Dendritic cell treated with granulocyte-macrophage colony-stimulating factor and Interleukin-4, amounts not matched to agents 40 ng/mL and 50 ng/mL, for 4 days (primary cell): ENCODE measurements around the gene OGFOD3.
"Not testable (repeated sequence)": the region's sequence is repeated elsewhere in the genome, so short reads cannot be mapped to it uniquely, and the experiment has no call there.

Source experiments
- H3K27ac Mint-ChIP-seq: one replicate; pipeline ENCODE4 v1.8.0; 2022; ENCODE audit warnings: mild to moderate bottlenecking, mixed read lengths
- H3K27me3 Mint-ChIP-seq: one replicate; pipeline ENCODE4 v1.8.0; 2022; ENCODE audit warnings: mild to moderate bottlenecking, mixed read lengths
- H3K36me3 Mint-ChIP-seq: one replicate; pipeline ENCODE4 v1.8.0; 2022; ENCODE audit warnings: low read depth, mixed read lengths
- H3K4me1 Mint-ChIP-seq: one replicate; pipeline ENCODE4 v1.8.0; 2022; ENCODE audit warnings: low read depth, mixed read lengths
- H3K4me3 Mint-ChIP-seq: one replicate; pipeline ENCODE4 v1.8.0; 2022; ENCODE audit warnings: mild to moderate bottlenecking, moderate library complexity, mixed read lengths
- H3K9me3 Mint-ChIP-seq: one replicate; pipeline ENCODE4 v1.8.0; 2022; ENCODE audit warnings: mixed read lengths
- intact Hi-C: fragments of 100-400 bp; cut with micrococcal nuclease; formaldehyde crosslinking; loops from one replicate; pipeline ENCODE4 v1.15.0; 2022

The OGFOD3 gene

DNA sequence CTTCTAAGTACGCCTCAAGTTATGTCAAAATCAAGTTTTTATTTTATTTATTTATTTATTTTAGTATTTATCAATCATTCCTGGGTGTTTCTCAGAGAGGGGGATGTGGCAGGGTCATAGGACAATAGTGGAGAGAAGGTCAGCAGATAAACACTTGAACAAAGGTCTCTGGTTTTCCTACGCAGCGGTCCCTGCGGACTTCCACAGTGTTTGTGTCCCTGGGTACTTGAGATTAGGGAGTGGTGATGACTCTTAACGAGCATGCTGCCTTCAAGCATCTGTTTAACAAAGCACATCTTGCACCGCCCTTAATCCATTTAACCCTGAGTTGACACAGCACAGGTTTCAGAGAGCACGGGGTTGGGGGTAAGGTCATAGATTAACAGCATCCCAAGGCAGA is 34.8 kb upstream of the OGFOD3 start:
- H3K4me3 Mint-ChIP-seq, H3K9me3 Mint-ChIP-seq, H3K27me3 Mint-ChIP-seq: not testable (repeated sequence)
- Mint-ChIP-seq H3K36me3 (peaks cover 21% of the 10 kb centered on the region), H3K4me1 (peaks cover 34% of the 10 kb centered on the region), H3K27ac (peak overlapping the region; percentile 11)
- intact Hi-C loops: loop anchor here (5.0 kb wide), 1 partner anchor 36 kb away; the partner anchor contains the start of genes HEXD and OGFOD3

GRCh38 chr17:82452162-82452561 is 33.8 kb upstream of the OGFOD3 start:
- Mint-ChIP-seq H3K27me3 (no peaks in the 10 kb centered on the region), H3K36me3 (peaks cover 30% of the 10 kb centered on the region), H3K4me3 (no peak overlapping the region), H3K9me3 (no peaks in the 10 kb centered on the region), H3K27ac (peak overlapping the region; percentile 94), H3K4me1 (peaks cover 36% of the 10 kb centered on the region)
- intact Hi-C loops: loop anchor here (5.0 kb wide), 1 partner anchor 35 kb away; the partner anchor contains the start of genes HEXD and OGFOD3

DNA sequence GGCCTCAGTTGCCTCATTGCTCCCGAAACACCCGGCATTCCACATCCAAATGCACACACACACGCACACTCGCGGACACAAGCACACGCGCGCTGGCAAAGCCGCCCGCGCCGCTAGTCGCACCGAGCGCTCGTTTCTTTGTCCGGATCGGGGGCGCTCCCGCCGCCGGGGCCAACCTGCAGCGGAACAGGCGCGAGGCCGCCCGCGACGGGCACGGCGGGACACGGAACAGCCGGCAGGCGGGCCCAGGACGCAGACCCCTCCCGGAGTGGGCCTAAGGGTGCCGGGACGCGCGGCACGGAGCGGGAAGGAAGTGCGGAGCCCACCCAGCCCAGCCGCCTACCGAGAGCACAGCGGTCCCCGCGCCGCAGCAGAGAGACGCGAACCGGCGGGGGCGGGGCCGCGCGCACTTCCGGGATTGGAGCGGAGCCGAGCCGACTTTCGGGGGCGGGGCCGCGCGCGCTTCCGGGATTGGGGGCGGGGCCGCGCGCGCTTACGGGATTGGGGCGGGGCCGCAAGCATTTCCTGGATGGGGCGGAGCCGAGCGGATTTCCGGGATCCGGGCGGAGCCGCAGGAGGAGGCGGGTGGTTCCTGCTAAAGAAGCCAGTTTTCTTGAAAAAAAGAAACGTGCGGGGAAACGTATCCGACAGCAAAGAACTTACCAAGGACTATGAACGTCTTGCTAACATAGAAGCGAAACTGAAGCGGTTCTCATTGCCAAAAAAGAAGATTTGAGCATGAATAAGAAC is 32.1 kb upstream of the OGFOD3 start, which contains the start of gene CYBC1:
TSS of gene CYBC1 (minus strand) at position 396 of the 750 bp plus-strand sequence. CDS start 1,498 bp downstream, outside the sequence.
- H3K4me3 Mint-ChIP-seq: peak within 1 kb of the TSS; percentile 95
- peak within 1 kb of the TSS; percentile 94 for H3K27ac Mint-ChIP-seq
- peaks cover 46% of the 10 kb centered on the region for H3K36me3 Mint-ChIP-seq
- intact Hi-C loops: loop anchor here (1.0 to 5.0 kb wide), 2 partner anchors 8 to 33 kb away; partner anchors contain the start of genes HEXD, NARF and OGFOD3
- H3K27me3 Mint-ChIP-seq: no peaks in the 10 kb centered on the region
- peaks cover 42% of the 10 kb centered on the region for H3K4me1 Mint-ChIP-seq
- H3K9me3 Mint-ChIP-seq: no peaks in the 10 kb centered on the region

GRCh38 chr17:82449883-82450356 is 31.5 kb upstream of the OGFOD3 start:
- Mint-ChIP-seq H3K36me3 (peaks cover 52% of the 10 kb centered on the region), H3K4me1 (peaks cover 48% of the 10 kb centered on the region), H3K4me3 (peak overlapping the region; percentile 95), H3K27ac (peak overlapping the region; percentile 94), H3K9me3 (no peaks in the 10 kb centered on the region), H3K27me3 (no peaks in the 10 kb centered on the region)
- intact Hi-C loops: loop anchor here (1.0 to 5.0 kb wide), 2 partner anchors 8 to 33 kb away; partner anchors contain the start of genes HEXD, NARF and OGFOD3

GRCh38 chr17:82449131-82449882 is 30.9 kb upstream of the OGFOD3 start:
- Mint-ChIP-seq H3K27ac (peak overlapping the region; percentile 94), H3K36me3 (peaks cover 58% of the 10 kb centered on the region), H3K4me3 (peak overlapping the region; percentile 95), H3K27me3 (no peaks in the 10 kb centered on the region), H3K9me3 (no peaks in the 10 kb centered on the region), H3K4me1 (peaks cover 53% of the 10 kb centered on the region)
- intact Hi-C loops: no loop called here

DNA sequence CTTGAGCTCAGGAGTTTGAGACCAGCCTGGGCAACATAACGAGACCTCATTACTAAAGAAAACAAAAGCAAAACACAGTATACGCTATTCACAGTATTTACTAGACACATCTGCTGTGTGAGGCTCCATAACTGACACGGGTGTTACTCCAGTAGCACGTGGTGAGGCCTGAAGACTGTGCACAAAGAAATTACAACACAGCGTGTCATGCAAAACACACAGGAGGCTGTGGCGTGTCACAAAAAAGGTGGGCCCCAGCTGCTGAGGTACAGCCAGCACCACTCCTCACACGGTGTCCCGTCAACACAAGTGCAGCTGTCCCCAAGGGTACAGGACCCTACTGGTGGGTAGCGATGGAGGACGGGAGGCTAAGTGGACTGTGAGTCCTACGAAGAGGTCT is 29.5 kb upstream of the OGFOD3 start:
- Mint-ChIP-seq H3K27me3 (no peaks in the 10 kb centered on the region), H3K9me3 (no peaks in the 10 kb centered on the region), H3K27ac (peak overlapping the region; percentile 63), H3K36me3 (peaks cover 73% of the 10 kb centered on the region), H3K4me1 (peaks cover 64% of the 10 kb centered on the region), H3K4me3 (no peak overlapping the region)
- intact Hi-C loops: no loop called here

- H3K4me3 Mint-ChIP-seq: no peak overlapping the region
- peak overlapping the region; percentile 63 for H3K27ac Mint-ChIP-seq
- no peaks in the 10 kb centered on the region for H3K27me3 Mint-ChIP-seq
- no peaks in the 10 kb centered on the region for H3K9me3 Mint-ChIP-seq
- peaks cover 85% of the 10 kb centered on the region for H3K36me3 Mint-ChIP-seq
- intact Hi-C loops: no loop called here
- H3K4me1 Mint-ChIP-seq: peaks cover 67% of the 10 kb centered on the region
Measured at GRCh38 chr17:82446649-82447048, 28.3 kb upstream of the OGFOD3 start.

- Mint-ChIP-seq H3K36me3 (peaks cover 90% of the 10 kb centered on the region), H3K27me3 (no peaks in the 10 kb centered on the region), H3K27ac (peak overlapping the region; percentile 50), H3K4me3 (no peak overlapping the region), H3K9me3 (no peaks in the 10 kb centered on the region), H3K4me1 (peaks cover 67% of the 10 kb centered on the region)
- intact Hi-C loops: no loop called here
Measured at GRCh38 chr17:82446124-82446523, 27.7 kb upstream of the OGFOD3 start.

- H3K27me3 Mint-ChIP-seq: no peaks in the 10 kb centered on the region
- H3K4me1 Mint-ChIP-seq: peaks cover 71% of the 10 kb centered on the region
- H3K36me3 Mint-ChIP-seq: peaks cover 93% of the 10 kb centered on the region
- H3K27ac Mint-ChIP-seq: peak overlapping the region; percentile 50
- no peak overlapping the region for H3K4me3 Mint-ChIP-seq
- intact Hi-C loops: no loop called here
- no peaks in the 10 kb centered on the region for H3K9me3 Mint-ChIP-seq
Measured at GRCh38 chr17:82445542-82445941, 27.2 kb upstream of the OGFOD3 start.

DNA sequence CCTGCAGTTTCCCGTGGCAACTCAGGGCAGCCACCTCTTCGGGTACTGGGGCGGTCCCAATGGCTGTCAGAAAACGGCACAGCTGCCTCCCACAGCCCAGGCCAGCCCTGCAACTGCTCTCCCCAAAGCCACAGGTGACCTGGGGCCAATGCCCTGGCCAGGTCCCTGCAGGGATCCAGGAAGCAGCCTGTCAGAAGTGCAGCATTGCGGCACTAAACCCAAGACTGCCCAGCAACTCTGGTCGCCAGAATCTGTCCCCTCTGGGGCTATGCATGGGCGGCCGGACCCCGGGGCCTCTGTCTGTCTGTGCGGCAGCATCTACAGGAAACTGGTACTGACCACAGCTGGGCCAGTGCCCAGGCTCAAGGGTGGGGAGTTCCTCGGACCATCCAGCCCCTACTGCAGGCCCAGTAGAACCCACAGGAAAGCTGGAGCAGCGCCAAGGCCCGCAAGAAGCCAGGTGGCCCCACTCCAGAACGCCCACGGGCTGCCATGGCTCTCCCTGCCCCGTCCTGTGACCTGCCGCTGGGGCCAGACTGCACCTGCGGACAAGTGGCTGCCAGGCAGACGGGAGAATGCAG is 26.6 kb upstream of the OGFOD3 start:
- Mint-ChIP-seq H3K9me3 (no peaks in the 10 kb centered on the region), H3K4me3 (no peak overlapping the region), H3K27me3 (no peaks in the 10 kb centered on the region), H3K4me1 (peaks cover 76% of the 10 kb centered on the region), H3K27ac (peak overlapping the region; percentile 50), H3K36me3 (peaks cover 93% of the 10 kb centered on the region)
- intact Hi-C loops: no loop called here

- Mint-ChIP-seq H3K4me1 (peaks cover 83% of the 10 kb centered on the region), H3K9me3 (no peaks in the 10 kb centered on the region), H3K36me3 (peaks cover 93% of the 10 kb centered on the region)
Measured at GRCh38 chr17:82444284-82444893, 26.0 kb upstream of the OGFOD3 start.

GRCh38 chr17:82443465-82444283 is 25.3 kb upstream of the OGFOD3 start:
- intact Hi-C loops: no loop called here
- H3K4me1 Mint-ChIP-seq: peaks cover 85% of the 10 kb centered on the region
- H3K9me3 Mint-ChIP-seq: no peaks in the 10 kb centered on the region
- peak overlapping the region; percentile 56 for H3K27ac Mint-ChIP-seq
- no peak overlapping the region for H3K4me3 Mint-ChIP-seq
- H3K27me3 Mint-ChIP-seq: no peaks in the 10 kb centered on the region
- H3K36me3 Mint-ChIP-seq: peaks cover 93% of the 10 kb centered on the region

More at GRCh38 chr17:82444284-82444893, 26.0 kb upstream of the OGFOD3 start:
- Mint-ChIP-seq H3K27me3 (no peaks in the 10 kb centered on the region), H3K4me3 (no peak overlapping the region), H3K27ac (no peak overlapping the region)
- intact Hi-C loops: no loop called here
